EH (cell line): ENCODE data around the gene IPO13.
A peak's percentile ranks its signal among the peaks of the same experiment; 100 is the strongest.

Experiments used
- DNase-seq: peaks from one replicate; pipeline ENCODE4 v3.0.0-alpha.2; 2015; ENCODE audit warnings: low read depth

IPO13 gene

GRCh38 chr1:43949678-43950077, 2.9 kb downstream of the IPO13 start:
- DNase-seq: no peak

GRCh38 chr1:43951021-43951985, 4.6 kb downstream of the IPO13 start:
- no peak for DNase-seq

- no peak for DNase-seq
Measured at GRCh38 chr1:43952731-43953346, 6.1 kb downstream of the IPO13 start.

GRCh38 chr1:43953361-43953760, 6.6 kb downstream of the IPO13 start:
- DNase-seq: no peak

- no peak for DNase-seq
Measured at GRCh38 chr1:43954036-43954435, 7.3 kb downstream of the IPO13 start.

GRCh38 chr1:43956234-43956633, 9.5 kb downstream of the IPO13 start:
- DNase-seq: no peak

- DNase-seq: no peak
Measured at GRCh38 chr1:43957407-43958040, 10.8 kb downstream of the IPO13 start.

GRCh38 chr1:43958351-43959255, 11.9 kb downstream of the IPO13 start:
- no peak for DNase-seq

- DNase-seq: no peak
Measured at GRCh38 chr1:43960798-43961197, 14.0 kb downstream of the IPO13 start.

- no peak for DNase-seq
Measured at GRCh38 chr1:43961692-43962091, 14.9 kb downstream of the IPO13 start.

- no peak for DNase-seq
Measured at GRCh38 chr1:43962324-43962723, 15.6 kb downstream of the IPO13 start.

GRCh38 chr1:43963006-43963405, 16.3 kb downstream of the IPO13 start:
- no peak for DNase-seq

- no peak for DNase-seq
Measured at GRCh38 chr1:43963890-43964289, 17.1 kb downstream of the IPO13 start.

- DNase-seq: no peak
Measured at GRCh38 chr1:43965316-43965715, 18.6 kb downstream of the IPO13 start.

- DNase-seq: peak; percentile 52
Measured at GRCh38 chr1:43968348-43968948, 21.7 kb downstream of the IPO13 start.

GRCh38 chr1:43969416-43969745, 22.6 kb downstream of the IPO13 start:
- DNase-seq: no peak

- DNase-seq: peak; percentile 98
Measured at GRCh38 chr1:43969746-43970466, 23.2 kb downstream of the IPO13 start, which contains the start of gene DPH2. Gene DPH2 (plus strand): TSS chr1:43970010. CDS start chr1:43970176, 166 bp downstream.

GRCh38 chr1:43970502-43970901, 23.8 kb downstream of the IPO13 start:
- no peak for DNase-seq

GRCh38 chr1:43970911-43971310, 24.2 kb downstream of the IPO13 start:
- DNase-seq: no peak

- DNase-seq: no peak
Measured at GRCh38 chr1:43971336-43971980, 24.7 kb downstream of the IPO13 start.
